VCaP (cell line): ENCODE data around the gene PPP1R12B.

Experiments used
- H3K27ac ChIP-seq: fragments of 450-650 bp; 2 replicates; pipeline ENCODE4 v1.5.1; 2017
- CTCF ChIP-seq: fragments of 450-650 bp; conservative IDR thresholded peaks from 2 replicates; pipeline ENCODE4 v1.5.1; 2017; ENCODE audit warnings: mild to moderate bottlenecking, moderate library complexity

PPP1R12B gene

GRCh38 chr1:202586018-202586821, 237.7 kb downstream of the PPP1R12B start:
- no peak for TF ChIP-seq CTCF
- 0 out of 2 replicates have a peak overlapping the region, but pooled peaks have one; percentile 12 for H3K27ac ChIP-seq

- TF ChIP-seq CTCF, result no peak
- no peak overlapping the region for H3K27ac ChIP-seq
Observed at GRCh38 chr1:202586871-202587270, 238.4 kb downstream of the PPP1R12B start.

- no peak for TF ChIP-seq CTCF
Observed at GRCh38 chr1:202587859-202588485, 239.5 kb downstream of the PPP1R12B start.

GRCh38 chr1:202588503-202589189, 240.1 kb downstream of the PPP1R12B start:
- no peak for TF ChIP-seq CTCF
- no peak overlapping the region for H3K27ac ChIP-seq

More at GRCh38 chr1:202587859-202588485, 239.5 kb downstream of the PPP1R12B start:
- no peak overlapping the region for H3K27ac ChIP-seq

- H3K27ac ChIP-seq, result no peak overlapping the region
- no peak for TF ChIP-seq CTCF
Observed at GRCh38 chr1:202589190-202589930, 240.9 kb downstream of the PPP1R12B start.

GRCh38 chr1:202590126-202590525, 241.6 kb downstream of the PPP1R12B start:
- TF ChIP-seq CTCF, result no peak
- no peak overlapping the region for H3K27ac ChIP-seq

- TF ChIP-seq CTCF, result no peak
- H3K27ac ChIP-seq, result no peak overlapping the region
Observed at GRCh38 chr1:202590975-202591411, 242.5 kb downstream of the PPP1R12B start.
